ENCODE measurements around the gene FGFR4.

GRCh38 chr5:177126771-177127170, 40.1 kb downstream of the FGFR4 start:
- no peak for TF ChIP-seq POLR2AphosphoS5 (IDR thresholded peaks at IDR 0.05)
- TF ChIP-seq, protein P1, sequence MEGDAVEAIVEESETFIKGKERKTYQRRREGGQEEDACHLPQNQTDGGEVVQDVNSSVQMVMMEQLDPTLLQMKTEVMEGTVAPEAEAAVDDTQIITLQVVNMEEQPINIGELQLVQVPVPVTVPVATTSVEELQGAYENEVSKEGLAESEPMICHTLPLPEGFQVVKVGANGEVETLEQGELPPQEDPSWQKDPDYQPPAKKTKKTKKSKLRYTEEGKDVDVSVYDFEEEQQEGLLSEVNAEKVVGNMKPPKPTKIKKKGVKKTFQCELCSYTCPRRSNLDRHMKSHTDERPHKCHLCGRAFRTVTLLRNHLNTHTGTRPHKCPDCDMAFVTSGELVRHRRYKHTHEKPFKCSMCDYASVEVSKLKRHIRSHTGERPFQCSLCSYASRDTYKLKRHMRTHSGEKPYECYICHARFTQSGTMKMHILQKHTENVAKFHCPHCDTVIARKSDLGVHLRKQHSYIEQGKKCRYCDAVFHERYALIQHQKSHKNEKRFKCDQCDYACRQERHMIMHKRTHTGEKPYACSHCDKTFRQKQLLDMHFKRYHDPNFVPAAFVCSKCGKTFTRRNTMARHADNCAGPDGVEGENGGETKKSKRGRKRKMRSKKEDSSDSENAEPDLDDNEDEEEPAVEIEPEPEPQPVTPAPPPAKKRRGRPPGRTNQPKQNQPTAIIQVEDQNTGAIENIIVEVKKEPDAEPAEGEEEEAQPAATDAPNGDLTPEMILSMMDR (IDR thresholded peaks at IDR 0.05) = no peak

Data from suprapubic skin (tissue), 3 donors.